ENCODE results near the gene LMOD2. TPM values are rescaled to one million over a fixed set of nuclear protein-coding genes. Genes with fewer than 3 reads are reported as not detected.

The LMOD2 gene
- total and polyA plus RNA-seq, 3 experiments from 2014 or later = not detected

Other genes with a start within 250 kb of the LMOD2 start
- not detected for gene IQUB, start 121.3 kb upstream of the LMOD2 start, total RNA-seq
- 0.08 TPM for gene IQUB, start 121.3 kb upstream of the LMOD2 start, polyA plus RNA-seq
- gene NDUFA5, start 98.0 kb upstream of the LMOD2 start, total RNA-seq = 10 to 100 TPM; 61.3 to 66.3 TPM
- 80.2 TPM for gene NDUFA5, start 98.0 kb upstream of the LMOD2 start, polyA plus RNA-seq
- gene ASB15, start 54.0 kb upstream of the LMOD2 start, total RNA-seq = not detected
- 0.03 TPM for gene ASB15, start 54.0 kb upstream of the LMOD2 start, polyA plus RNA-seq
- gene WASL, start 93.1 kb downstream of the LMOD2 start, total RNA-seq = 1 to 10 TPM; 7.3 to 7.4 TPM
- 2.8 TPM for gene WASL, start 93.1 kb downstream of the LMOD2 start, polyA plus RNA-seq
- not detected for gene HYAL4, start 189.3 kb downstream of the LMOD2 start, total RNA-seq
- gene HYAL4, start 189.3 kb downstream of the LMOD2 start, polyA plus RNA-seq = not detected